H1 (cell line): ENCODE results near the gene CHPF. TPM values are rescaled to one million over a fixed set of nuclear protein-coding genes. Genes with fewer than 3 reads are reported as not detected.

ENCODE experiments used
- EZH2 ChIP-seq: fragments of 200-600 bp; sonication (generic); IDR thresholded peaks from 2 replicates; pipeline ENCODE4 v1.7.1; 2012; ENCODE audit warnings: low read depth, mild to moderate bottlenecking, moderate library complexity, low read length, inconsistent platforms; ENCODE audit not compliant: severe bottlenecking
- POLR2A ChIP-seq, 2 experiments: IDR thresholded peaks; 1 replicate in 1 of 2; 2 replicates in 1 of 2; pipeline ENCODE4 v1.6.1; 2011; ENCODE audit warnings: low read depth in 2 of 2, low read length in 2 of 2, mild to moderate bottlenecking in 2 of 2; ENCODE audit errors: control extremely low read depth in 1 of 2
- SIN3A ChIP-seq, 2 experiments: IDR thresholded peaks in 1 of 2; conservative IDR thresholded peaks in 1 of 2; 2 replicates each; pipeline ENCODE4 v1.6.1; 2011 to 2012; ENCODE audit warnings: low read length in 2 of 2, improper control_type of control experiment in 1 of 2, low read depth in 1 of 2, mild to moderate bottlenecking in 1 of 2
- TBP ChIP-seq: IDR thresholded peaks from 2 replicates; pipeline ENCODE4 v1.6.1; 2011; ENCODE audit warnings: low read depth, low read length, improper control_type of control experiment
- polyA plus RNA-seq, 7 experiments: library from polyadenylated mRNA; depleted of rRNA in 3 of 7; stranded (reverse) in 5 of 7; unstranded in 2 of 7; fragments of >200 nt in 5 of 7; fragments of 200-250 nt in 2 of 7; gene quantifications; 1 replicate in 5 of 7; 2 replicates in 1 of 7; 4 replicates in 1 of 7; pipeline versions ENCODE4 v1.2.1 to v1.2.3, GENCODE V29; 2011 to 2013; ENCODE audit warnings: missing spikeins in 2 of 7, mixed read lengths in 2 of 7
- total RNA-seq: library from RNA; stranded (reverse); fragmentation: NEBNext Ultra II Directional; extraction: Animal tissue kit (Norgen Biotek cat#: 25700); gene quantifications from 2 replicates; pipeline ENCODE4 v1.2.1, GENCODE V29; 2021
- TF ChIP-seq, protein P1 (sequence below), 3 experiments: IDR thresholded peaks; 1 replicate in 2 of 3; 2 replicates in 1 of 3; pipeline versions ENCODE4 v1.5.1 to v1.6.1; 2011; ENCODE audit warnings: low read length in 3 of 3, mild to moderate bottlenecking in 3 of 3, inconsistent platforms in 2 of 3, low read depth in 1 of 3, moderate library complexity in 1 of 3; ENCODE audit not compliant: insufficient read depth in 1 of 3; ENCODE audit errors: control extremely low read depth in 1 of 3

The CHPF gene
- total and polyA plus RNA-seq, 2 of the 8 experiments (the other 6 are each of a cell fraction or from before 2014, with no cell fraction given) = 62.9 to 67.3 TPM

DNA sequence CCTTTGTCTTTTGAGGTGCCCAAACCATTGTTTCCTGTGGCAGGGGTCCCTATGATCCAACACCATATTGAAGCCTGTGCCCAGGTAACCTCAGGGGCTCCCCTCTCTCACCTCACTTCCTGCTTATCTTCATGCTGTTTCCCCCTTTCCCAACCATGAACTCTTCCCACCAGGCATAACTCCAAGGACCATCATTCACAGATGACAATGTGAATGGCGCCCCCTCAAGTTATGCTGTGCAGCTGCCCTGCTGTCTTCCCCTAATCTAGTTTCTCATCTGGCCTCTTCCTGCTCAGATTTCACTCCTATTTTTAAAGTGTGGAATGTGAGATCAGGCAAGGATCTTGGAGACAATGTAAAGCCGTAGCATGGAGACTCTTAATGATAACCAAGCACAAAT is 43.5 kb downstream of the CHPF start (continued):
- TF ChIP-seq, protein P1, sequence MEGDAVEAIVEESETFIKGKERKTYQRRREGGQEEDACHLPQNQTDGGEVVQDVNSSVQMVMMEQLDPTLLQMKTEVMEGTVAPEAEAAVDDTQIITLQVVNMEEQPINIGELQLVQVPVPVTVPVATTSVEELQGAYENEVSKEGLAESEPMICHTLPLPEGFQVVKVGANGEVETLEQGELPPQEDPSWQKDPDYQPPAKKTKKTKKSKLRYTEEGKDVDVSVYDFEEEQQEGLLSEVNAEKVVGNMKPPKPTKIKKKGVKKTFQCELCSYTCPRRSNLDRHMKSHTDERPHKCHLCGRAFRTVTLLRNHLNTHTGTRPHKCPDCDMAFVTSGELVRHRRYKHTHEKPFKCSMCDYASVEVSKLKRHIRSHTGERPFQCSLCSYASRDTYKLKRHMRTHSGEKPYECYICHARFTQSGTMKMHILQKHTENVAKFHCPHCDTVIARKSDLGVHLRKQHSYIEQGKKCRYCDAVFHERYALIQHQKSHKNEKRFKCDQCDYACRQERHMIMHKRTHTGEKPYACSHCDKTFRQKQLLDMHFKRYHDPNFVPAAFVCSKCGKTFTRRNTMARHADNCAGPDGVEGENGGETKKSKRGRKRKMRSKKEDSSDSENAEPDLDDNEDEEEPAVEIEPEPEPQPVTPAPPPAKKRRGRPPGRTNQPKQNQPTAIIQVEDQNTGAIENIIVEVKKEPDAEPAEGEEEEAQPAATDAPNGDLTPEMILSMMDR (IDR thresholded peaks at IDR 0.05; ENCODE audit: control extremely low read depth in 1 of 3, insufficient read depth in 1 of 3, low read depth in 1 of 3, low read length in 3 of 3) = peak in 2 of 3 experiments; percentile 43 to 58; a peak in 3 of 4 replicates
- TF ChIP-seq SIN3A (conservative IDR thresholded peaks at IDR 0.05 in 1 of 2, IDR thresholded peaks at IDR 0.05 in 1 of 2; ENCODE audit: low read depth in 1 of 2, low read length in 2 of 2) (no peak), EZH2 (peak; percentile 12), TBP (no peak), POLR2A (IDR thresholded peaks at IDR 0.05; ENCODE audit: control extremely low read depth in 1 of 2, low read depth in 2 of 2, low read length in 2 of 2) (no peak)
